T-helper 22 cell (primary cell): ENCODE measurements around the gene SH2D7.
A peak's percentile ranks its signal among the peaks of the same experiment; 100 is the strongest.

Source experiments
- DNase-seq: peaks from one replicate; pipeline ENCODE4 v3.0.0-alpha.2; 2020; ENCODE audit warnings: low read depth

Gene SH2D7

DNA sequence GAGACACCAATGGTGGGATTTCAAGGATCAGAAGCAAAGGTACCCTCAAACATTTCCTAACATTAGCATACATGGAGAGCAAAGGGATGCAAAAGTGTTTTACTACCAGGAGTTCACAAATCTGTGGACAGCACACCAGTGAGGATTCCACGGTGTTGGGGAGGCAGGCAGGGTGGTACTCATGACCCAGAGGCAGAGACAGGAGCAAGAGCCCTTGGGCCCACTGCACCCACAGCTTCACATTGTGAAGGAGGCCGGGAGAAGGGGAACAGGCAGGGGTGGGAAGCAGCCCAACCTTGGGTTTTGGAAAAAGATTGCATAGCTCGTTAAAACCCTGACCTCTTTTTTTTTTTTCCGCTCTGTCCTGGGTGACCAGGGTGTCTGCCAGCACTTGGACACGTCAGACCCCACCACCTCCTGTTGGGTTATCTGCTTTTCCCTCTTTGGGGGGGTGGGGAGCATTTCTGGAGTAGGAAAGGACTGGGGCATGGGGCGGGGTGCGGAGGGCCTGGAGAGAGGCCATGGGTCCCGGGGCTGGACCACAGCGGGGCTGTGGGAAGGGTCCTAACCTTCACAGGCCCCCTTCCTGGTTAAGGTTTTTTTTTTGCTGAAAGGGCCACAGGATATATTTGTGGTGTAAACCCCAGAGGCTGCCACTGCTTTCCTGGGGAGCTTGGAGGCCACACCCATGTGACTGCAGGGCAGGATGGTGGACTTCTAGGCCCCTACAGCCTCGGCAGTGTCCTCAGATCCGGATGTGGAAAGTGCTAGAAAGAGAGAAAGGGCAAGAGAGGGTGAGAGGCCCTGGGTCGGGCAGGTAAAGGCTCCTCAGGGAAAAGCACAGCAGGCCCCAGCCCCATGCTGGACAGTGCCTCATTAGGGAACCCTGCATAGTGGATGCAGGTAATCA is 12.5 kb downstream of the SH2D7 start:
- DNase-seq: no peak

DNA sequence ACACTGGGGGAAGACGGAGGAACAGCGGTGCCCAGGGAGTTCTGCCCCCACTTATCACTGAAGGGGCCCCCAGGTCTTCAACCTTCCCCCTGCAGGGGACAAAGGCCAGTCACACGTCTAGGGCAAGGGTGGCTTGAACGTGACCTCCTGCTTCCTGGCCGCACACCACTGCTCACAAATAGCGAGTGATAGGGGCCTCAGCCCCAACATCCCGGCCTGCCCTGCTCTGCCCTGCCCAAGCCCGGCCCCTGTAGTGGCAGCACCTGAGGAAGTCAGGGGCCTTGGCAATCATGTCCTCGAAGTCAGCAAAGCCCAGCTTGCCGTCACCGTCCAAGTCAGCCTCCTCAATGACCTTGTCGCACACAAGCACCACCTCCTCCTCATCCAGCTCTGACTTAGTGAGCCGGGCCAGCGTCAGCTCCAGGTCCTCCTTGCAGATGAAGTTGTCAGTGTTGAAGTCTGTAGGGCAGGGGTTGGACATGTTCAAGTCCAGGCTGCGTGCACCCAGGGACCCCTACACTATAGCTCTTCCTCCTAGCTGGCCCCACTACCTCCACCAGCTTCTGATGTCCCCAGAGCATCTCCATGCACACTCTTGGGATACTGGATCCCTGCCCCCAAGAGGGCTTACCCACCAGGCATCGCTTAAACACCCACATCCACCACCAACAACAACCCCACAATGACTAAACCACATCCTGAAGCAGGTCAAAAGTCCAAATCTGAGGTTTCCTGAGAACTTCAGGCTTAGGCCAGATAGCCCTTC is 13.3 kb downstream of the SH2D7 start:
- no peak for DNase-seq

DNA sequence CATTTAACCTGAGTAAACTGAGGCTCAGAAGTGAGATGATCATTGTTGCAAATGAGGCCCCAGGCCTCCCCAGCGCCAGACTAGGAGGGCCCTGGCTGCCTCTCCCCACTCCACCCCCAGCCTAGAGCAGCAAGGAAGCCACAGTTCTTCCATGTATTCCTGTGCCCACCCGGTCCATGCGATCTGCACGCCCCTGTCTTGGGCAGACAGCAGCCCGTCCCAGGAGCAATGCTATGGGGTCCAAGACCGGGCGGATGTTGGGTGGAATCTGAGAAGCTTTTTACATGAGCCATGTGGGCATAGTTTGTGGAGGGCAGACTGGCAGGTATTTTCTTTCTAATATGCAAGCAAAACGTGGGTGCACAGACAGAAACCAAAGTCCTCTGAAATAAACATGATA is 15.1 kb downstream of the SH2D7 start:
- no peak for DNase-seq

DNA sequence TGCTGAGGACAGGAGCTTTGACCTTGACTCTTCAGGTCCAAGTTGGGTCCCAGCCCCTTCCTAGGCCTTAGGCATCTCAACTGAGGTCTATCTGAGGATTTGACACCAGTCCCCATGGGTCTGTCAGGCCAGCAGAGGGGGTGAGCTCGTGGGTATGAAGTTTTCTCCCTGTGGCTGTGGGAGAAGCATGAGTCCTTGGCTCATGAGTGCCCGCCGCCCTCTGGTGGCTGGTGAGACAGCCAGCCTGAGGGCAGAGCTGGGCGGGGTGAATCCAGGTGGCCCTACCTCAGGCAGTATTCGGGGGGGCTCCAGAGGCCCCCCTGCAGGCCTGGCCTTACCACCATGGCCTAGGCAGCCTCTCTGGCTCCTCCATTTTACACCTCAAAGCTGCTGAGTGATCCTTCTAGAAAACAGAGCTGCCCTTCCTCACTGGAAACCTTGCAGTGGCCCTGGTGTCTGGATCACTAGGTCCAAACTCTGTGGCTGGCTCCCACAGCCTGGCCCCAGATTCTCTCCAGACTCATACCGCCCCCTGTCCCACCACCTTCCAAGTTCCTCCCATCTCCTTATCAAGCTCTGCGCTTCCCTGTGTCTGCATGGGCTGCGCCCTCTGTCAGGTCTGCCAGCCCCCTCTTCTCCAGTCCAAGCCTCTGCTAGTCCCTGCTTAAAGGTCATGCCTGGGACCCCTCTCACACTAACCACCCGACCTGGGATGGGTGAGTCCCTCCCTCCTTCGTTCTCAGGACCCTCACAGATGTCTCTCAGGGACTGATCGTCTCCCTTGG is 16.1 kb downstream of the SH2D7 start:
- peak; percentile 67 for DNase-seq

DNA sequence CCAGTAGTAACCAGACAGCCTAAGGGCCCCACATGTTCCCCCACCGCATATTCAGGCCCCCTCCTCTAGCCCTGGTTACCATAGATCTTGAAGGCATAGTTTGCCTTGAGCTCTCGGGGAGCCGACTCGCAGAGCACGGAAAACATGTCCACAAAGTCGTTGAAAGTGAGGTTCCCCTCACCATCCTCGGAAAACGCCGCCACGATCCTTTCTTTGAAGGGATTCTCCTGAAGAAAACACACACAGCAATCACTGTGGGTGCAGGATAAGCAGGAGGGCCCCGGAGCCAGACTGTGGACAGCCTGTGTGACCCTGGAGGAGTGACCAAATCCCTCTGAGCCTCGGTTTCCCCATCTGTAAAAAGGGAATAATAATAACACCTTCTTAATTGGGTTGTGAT is 16.8 kb downstream of the SH2D7 start:
- DNase-seq: no peak

DNA sequence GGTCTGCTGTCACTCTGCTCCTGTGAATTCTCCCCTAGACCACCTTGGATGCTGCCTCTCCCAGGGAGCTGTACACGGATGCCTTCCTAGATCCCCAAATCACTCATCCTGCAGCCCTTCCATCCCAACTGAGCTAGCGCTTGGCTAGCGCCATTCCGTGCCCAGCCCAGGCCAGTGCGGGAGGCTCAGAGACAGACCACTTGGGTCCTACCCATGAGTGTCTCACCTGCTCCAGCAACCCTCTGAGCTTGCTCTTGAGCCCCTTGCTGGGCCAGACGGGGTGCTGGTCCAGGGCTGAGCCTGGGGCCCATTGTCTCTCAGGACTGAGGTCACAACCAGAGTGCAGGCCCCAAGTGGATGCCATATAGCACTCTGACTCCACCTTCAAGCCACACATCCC is 17.7 kb downstream of the SH2D7 start:
- DNase-seq: no peak

DNA sequence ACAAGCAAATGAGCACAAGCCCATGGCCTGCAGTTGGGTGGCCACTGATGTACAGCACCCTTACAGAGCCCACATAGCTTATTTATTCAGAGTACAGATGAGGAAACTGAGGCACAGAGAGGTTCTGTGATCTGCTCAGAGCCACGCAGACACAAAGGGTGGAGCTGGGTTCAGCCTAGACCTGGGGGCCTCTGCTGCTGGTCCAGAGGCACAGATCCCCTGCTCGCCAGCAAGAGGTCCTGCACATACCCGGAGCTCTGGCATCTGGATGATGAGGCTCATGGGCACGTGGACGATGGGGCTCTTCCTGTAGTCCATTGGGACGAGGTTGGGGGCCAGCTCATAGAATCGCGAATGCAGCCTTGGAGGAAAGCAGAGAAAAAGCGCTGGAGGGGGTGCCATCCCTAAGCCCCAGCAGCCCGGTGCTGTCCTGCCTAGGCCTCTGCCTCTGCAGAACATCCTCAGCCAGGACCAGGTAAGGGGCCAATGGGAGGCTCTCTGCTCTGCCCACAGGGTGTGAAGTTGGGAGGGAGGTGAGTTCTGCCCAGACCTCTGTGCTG is 18.6 kb downstream of the SH2D7 start:
- DNase-seq: no peak

DNA sequence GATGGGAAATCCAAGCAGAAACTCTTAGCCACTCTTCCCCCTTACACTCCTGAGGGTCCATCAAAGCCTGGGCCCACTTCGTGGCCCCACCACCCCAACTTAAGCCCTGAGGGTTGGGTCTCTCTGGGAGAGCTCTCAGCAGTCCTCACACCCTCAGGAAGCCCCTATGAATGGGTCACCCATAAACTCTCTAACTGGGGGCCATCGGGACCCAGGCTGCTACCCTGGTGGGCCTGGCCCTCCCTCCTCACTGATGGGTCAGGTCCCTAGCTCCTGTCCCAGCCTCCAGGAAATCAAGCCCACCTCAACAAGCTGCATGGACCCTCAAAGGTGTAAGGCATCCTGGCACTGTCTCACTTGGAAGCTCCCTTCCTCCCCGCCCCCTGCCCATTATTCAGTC is 19.4 kb downstream of the SH2D7 start:
- DNase-seq: no peak

DNA sequence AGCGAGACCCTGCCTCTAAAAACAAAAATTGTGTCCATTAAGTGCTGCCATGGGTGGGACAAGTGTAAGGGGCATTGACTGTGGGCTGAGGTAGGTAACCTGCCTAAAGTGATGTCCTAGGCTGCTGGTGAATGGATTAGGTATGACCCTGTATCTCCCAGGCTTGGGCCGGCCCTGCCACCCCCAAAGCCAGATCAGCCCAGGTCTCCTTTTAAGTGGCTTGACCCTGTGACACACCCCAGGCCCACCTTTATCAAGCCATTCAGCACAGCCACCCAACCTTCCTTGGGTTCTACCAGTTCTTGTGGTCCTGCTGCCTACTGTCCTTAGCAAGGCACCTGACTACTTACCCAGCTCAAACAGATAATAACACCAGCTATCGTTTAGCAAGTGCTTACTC is 20.2 kb downstream of the SH2D7 start:
- DNase-seq: no peak

DNA sequence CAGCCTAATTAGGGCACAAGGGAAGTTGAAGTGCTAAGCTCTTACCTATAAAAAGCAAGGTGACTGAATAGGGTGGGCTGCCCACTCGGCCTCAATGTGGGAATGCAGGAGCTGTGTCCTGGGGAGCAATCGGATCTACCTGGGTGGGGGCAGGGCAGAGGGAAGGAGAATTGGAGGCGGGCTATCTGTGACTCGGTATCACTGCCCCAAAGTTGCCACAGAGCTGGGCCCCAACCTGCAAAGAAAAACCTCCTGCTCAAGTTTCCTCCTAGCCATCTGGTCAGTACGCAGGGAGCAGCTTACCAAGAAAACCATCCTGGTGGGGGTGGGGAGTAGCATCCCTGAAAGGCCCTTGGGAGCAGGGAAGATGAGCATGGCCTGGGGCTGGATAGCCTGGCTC is 28.2 kb downstream of the SH2D7 start:
- DNase-seq: no peak

DNA sequence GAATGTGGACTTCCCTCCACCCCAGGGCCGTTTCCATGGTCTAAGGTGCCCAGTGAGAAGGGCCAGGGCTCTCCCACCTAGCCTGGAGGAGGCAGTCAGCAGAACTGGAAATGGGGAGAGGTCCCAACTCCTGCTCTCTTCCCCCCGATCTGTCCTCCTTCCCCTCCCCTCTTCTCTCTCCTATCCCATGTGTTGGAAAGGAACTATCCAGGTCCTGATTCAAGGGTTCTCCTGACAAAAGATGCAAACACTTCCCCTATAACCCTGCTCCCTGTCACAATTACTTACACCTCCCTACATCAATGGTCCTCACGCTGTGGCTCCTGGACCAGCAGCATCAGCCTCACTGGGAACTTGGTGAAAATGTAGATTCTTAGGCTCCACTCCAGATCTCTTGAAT is 32.9 kb downstream of the SH2D7 start:
- DNase-seq: no peak

DNA sequence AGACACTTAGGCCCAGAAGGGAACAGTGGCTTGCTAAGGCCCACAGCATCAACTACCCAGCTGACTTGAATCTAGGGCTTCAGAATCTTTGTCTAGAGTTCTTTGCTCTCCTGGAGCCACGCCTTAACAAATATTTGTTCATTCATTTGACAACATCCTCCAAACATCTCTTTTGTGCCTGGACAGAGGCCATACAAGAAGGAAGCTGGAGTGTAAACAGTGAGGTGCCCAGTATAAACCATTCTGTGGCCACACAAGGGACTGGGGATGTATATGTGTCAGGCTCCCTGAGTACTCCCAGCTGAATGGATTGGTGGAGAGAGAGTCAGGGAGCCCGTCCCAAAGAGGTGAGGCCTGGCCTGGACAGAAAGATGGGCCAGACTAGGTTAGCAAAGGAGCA is 35.5 kb downstream of the SH2D7 start:
- DNase-seq: no peak

DNA sequence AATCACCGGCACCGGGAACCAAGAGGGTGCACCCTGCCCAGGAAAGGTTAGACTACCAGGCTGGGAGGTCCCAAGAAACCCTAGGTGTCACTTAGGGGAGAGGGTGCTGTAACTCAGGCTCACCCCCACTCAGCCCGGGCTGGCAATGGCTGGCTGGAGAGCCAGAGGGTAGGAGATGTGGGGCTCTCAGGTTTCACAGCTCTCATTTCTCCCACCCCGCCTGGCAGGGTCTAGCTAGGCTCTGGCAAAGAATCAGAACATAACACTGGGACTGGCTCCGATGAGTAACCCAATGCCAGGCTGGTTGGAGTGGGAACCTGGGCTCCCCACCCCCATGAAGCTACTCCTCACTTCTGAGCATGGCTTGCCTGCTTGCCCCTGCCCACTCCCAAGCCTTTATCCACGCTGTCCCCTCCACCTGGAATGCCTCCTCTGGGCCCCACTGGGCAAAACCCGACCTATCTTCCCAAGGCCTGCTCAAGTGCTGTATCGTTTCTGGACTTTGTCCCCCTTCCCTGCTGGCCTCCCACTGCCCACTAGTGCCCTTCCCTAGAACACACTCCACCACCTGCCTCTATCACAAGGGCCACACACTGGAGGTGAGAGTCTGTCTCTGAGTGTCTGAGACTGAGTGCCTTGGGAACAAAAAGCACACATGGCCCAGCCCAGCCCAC is 36.9 kb downstream of the SH2D7 start:
- no peak for DNase-seq

DNA sequence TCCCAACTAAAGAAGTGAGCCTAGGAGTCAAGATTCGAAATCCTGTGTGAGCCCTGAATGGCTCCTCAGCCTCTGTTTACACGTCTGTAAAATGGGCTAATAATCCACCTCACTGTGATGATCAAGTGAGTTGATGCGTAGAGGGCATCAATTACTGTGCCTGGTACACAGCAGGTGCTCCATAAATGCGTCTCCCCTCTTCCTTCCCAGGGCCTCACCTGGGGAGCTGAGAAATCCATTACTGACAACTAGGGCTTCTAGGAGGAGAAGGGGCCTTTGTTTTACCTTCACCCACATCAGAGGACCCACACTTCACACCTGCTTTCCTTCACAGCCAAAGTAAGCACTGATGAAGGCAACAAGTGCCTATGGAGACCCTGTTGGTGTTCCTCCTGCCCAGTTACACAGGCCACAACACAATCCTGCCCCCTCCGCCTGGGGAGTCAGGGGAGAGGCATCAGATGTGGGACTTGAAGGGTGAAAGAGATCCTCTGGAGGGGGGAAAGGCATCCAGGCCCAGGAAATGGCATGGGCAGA is 37.5 kb downstream of the SH2D7 start:
- DNase-seq: no peak

DNA sequence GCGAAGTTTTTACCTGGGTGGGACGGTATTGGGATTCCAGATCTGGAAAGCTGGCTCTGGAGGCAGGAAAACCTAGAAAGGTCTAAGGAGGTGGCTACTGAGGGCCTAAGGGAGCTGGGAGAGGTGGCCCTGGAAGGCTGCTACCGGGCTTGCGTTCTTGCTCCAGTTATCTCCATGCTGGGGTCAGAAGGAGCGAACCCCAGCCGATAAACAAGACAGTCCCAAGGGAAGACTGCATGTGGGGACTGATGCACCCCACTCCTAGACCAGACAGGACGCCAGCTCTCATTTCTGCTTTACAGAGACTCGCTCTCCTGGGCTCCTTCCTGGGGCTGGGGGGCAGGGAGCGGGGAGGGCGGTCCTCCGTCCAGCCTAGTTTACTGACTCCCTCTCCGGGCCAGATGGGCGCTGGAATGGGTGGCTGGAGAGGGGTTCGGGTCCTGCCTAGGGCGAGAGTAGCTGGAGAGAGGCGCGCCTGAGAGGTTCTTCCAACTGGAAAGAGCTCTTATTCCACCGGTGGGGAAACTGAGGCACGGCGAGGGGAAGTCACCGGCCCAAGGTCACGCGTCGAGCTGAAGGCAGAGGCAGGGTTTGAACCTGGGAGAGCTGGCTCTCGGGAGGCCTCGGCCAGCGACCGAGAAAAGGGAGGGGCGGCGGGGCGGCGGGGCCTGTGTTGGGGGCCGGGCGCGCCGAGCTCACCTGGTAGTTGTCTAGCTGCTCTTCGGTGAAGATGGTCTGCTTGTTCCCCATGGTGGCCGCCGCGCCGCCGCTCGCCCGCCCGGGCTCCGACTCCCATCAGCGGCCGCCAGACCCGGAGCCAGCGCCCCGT is 38.3 kb downstream of the SH2D7 start:
- DNase-seq: no peak

DNA sequence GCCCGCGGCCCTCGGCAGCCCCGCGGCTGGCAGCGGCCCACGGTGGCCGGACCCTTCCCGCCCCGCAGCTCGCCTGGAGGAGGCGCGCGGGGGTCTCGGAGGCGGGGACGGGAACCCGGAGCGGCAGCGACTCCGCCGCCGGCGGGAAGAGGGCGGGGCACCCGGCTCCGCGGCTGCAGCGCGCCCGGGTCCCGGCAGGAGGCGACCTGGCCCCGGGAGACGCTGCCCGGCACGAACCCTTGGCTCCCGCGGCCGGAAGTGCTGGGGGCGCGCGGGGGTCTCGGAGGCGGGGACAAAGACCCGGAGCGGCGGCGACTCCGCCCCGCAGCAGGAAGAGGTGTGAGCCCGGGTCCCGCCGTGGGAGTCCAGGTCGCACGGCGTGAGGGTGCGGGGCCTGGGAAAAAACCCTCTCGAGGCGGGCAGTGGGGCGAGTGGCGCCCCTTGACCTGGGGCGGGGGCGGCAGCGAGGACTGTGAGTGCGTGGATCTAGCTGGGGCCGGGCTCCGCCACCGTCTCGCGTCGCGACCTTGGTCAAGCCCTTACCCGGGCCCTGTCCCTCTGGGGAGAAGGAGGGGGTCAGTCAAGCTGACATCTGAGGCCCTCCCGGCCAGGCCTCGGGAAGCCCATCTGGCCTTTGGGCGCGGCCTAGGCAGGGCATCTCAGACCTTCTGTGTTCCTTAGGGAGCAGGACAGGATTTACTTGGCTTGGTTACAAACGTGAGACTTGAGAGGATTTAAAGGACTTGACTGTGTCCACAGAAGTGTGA is 39.1 kb downstream of the SH2D7 start, which contains the start of gene CIB2:
Gene CIB2, minus strand, starts transcription at position 151 of the 767 bp plus-strand sequence. CDS start 230 bp downstream, outside the sequence.
- DNase-seq: peak; percentile 62

DNA sequence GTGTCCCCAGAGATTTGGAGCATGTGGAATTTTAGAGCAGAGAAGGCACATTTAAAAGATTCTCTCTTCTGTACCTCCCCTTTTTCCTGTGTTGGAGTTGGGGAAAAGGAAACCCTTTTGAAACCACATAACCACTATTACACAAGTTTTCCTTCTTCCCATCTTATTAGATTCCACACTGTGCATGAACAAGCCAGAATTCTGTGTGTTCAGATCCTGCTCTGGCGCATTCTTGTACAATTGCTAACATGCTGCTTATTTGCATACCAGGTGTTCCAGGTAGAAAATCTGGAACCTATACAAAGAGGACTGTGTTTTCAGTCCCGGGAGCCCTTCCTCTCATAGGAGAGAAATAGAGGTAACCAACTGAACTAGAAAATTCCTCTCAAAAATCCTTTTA is 41.4 kb downstream of the SH2D7 start:
- no peak for DNase-seq

DNA sequence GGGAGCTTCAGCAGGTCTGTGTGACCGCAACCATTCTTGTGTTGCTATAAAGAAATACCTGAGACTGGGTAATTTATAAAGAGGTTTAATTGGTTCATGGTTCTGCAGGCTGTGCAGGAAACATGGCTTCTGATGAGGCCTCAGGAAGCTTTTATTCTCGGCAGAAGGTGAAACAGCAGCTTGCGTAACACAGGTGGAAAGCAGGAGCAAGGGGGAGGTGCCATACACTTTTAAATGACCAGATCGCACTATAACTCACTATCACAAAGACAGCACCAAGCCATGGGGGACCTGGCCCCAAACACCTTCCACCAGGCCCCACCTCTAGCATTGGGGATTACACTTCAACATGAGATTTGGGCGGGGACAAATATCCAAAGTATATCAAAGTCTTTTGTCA is 47.2 kb downstream of the SH2D7 start:
- no peak for DNase-seq

DNA sequence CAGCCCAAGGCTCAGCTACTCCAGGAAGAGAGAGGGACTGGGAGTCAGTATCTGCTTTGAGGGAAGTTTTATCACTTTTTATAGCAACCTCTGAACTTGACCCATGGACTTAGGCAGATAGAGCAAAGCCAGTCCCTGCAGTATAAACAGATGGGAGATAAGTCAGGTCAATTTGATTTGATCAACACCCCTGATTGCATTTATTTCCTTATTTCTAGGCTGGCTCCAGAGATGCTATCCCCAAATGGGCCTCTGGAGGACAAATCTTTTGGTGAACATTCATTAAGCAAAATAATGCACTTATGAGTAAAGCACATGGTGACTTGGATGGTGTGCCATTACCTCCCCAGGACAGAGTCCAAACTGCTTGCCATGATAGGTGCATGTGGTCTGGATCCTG is 47.9 kb downstream of the SH2D7 start:
- DNase-seq: no peak

DNA sequence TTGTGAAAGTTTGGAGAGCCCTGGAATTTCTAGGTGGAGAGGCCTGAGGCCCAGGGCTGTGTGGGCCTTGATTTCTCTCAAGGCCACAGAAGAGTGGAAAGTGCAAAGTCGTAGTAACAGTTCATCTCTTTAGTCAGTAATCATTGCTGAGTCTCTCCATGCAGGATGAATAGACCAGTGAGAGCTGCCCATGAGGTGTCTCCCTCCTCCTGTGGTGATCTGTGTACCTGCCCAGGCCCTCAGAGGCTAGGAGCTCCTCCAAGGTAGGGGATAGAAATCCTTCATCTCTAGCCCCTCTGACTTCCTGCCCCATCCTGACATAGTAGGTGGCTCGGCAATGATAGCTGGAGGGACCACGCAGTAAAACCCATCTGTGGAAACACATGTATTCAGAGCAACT is 50.0 kb downstream of the SH2D7 start:
- DNase-seq: no peak
